ENCODE data around the gene CARD8.

GRCh38 chr19:48295458-48295857, 39.7 kb upstream of the CARD8 start:
- TF ChIP-seq CTCF (IDR thresholded peaks at IDR 0.05) (no peak), STAT6 (CRISPR knock-in tag; conservative IDR thresholded peaks at IDR 0.05; ENCODE audit: low read depth) (no peak), CREB1 (CRISPR knock-in tag; IDR thresholded peaks at IDR 0.05) (no peak), MAX (CRISPR knock-in tag; IDR thresholded peaks at IDR 0.05) (no peak), ATF6 (CRISPR knock-in tag; IDR thresholded peaks at IDR 0.05) (no peak), USF2 (CRISPR knock-in tag; IDR thresholded peaks at IDR 0.05) (no peak), FOXK1 (CRISPR knock-in tag; IDR thresholded peaks at IDR 0.05) (no peak), JUN (CRISPR knock-in tag; IDR thresholded peaks at IDR 0.05) (no peak), ZNF121 (CRISPR knock-in tag; IDR thresholded peaks at IDR 0.05) (no peak), SP1 (CRISPR knock-in tag; conservative IDR thresholded peaks at IDR 0.05) (no peak), ZSCAN18 (CRISPR knock-in tag; IDR thresholded peaks at IDR 0.05) (no peak), NR2C2 (CRISPR knock-in tag; IDR thresholded peaks at IDR 0.05) (no peak), PRDM15 (CRISPR knock-in tag; IDR thresholded peaks at IDR 0.05) (no peak)
